Vagina (tissue), 2 donors: ENCODE data around the gene C19orf33.

Source experiments
- CTCF ChIP-seq, 3 experiments: fragments of 450-650 bp in 2 of 3; fragments of 200-600 bp in 1 of 3; sonication (generic) in 1 of 3; IDR thresholded peaks; one replicate each; pipeline ENCODE4 v1.5.1; 2017 to 2019; ENCODE audit warnings: antibody characterized with exemption in 3 of 3, mild to moderate bottlenecking in 2 of 3, moderate library complexity in 2 of 3
- POLR2A ChIP-seq, 2 donors: fragments of 450-650 bp; IDR thresholded peaks; one replicate each; pipeline ENCODE4 v1.6.1; 2017; ENCODE audit warnings: antibody characterized with exemption in 2 of 2, mild to moderate bottlenecking in 2 of 2, moderate library complexity in 2 of 2
- POLR2AphosphoS5 ChIP-seq, 2 donors: sonication (generic); formaldehyde crosslinking; IDR thresholded peaks; one replicate each; pipeline ENCODE4 v1.9.0; 2017; ENCODE audit warnings: antibody characterized with exemption in 2 of 2, mild to moderate bottlenecking in 2 of 2, low read depth in 1 of 2; ENCODE audit not compliant: insufficient read depth in 1 of 2

DNA sequence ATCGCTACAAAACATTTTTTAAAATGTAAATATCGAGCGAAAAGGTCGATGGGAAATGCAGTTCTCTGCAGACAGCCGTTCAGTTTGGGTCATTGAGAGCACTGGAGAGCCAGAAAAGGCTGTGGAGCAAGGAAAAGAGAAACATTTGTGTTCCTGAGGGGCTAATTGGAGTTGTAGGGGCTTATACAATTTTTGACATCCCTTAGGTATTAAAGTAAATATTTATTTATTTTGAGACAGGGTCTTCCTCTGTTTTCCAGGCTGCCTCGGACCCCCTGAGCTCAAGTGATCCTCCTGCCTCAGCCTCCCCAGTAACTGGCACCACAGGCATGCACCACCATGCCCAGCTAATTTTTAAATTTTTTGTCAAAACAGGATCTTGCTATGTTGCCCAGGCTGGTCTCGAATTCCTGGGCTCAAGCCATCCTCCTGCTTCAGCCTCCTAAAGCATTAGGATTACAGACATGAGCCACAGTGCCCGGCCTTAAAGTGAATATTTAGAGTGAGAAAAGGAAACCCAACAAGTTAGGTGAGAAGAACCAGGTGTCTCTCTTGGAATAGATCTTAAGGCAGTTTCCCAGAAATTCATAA lies 12.5 kb downstream of the C19orf33 start:
- TF ChIP-seq CTCF (IDR thresholded peaks at IDR 0.05) (no peak), POLR2A (IDR thresholded peaks at IDR 0.05) (no peak), POLR2AphosphoS5 (IDR thresholded peaks at IDR 0.05; ENCODE audit: insufficient read depth in 1 of 2, low read depth in 1 of 2) (no peak)
